ENCODE measurements around the gene HCN3.
"Not testable (repeated sequence)": the region's sequence is repeated elsewhere in the genome, so short reads cannot be mapped to it uniquely, and the experiment has no call there.

The HCN3 gene

DNA sequence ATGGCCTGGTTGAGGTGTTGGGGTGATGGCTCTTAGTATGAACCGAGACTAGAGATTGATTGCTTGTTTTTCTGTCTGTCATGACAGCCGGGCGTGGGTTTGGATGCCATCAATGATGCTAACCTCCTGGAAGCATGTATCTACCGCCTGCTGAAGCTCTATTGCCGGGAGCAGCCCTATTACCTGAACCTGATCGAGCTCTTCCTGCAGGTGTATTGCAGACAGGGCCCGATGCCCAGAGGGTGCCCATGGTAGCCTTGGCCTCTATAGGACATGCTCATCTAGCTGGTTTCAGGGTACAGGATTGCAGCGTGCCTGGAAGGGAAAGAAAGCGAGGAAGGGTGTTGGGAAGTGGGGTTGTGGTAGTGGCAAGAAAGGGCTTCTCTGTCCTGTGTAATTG lies 40.8 kb downstream of the HCN3 start:
- no peak for DNase-seq

DNA sequence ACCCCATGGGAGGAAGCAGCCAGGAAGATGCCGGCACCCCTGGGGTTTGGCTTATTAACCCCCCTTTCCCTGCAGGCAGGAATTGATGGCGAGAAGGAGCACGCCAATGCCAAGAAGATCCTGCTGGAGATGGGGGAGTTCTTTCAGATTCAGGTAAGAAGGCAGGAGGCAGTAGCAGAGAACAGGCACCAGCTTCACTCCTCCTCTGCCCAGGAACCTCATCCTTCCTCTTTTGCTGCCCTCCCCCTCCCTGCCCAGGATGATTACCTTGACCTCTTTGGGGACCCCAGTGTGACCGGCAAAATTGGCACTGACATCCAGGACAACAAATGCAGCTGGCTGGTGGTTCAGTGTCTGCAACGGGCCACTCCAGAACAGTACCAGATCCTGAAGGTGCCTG lies 42.3 kb downstream of the HCN3 start:
- no peak for DNase-seq

DNA sequence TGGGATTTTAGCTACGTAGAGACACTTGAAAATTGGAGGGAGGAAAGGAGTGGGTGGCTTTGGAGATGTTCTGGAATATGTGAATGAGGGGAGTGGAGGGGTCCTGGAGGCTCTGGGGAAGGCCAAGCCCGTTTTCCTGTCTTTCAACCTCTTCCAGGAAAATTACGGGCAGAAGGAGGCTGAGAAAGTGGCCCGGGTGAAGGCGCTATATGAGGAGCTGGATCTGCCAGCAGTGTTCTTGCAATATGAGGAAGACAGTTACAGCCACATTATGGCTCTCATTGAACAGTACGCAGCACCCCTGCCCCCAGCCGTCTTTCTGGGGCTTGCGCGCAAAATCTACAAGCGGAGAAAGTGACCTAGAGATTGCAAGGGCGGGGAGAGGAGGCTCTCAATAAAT lies 43.0 kb downstream of the HCN3 start:
- no peak for DNase-seq

DNA sequence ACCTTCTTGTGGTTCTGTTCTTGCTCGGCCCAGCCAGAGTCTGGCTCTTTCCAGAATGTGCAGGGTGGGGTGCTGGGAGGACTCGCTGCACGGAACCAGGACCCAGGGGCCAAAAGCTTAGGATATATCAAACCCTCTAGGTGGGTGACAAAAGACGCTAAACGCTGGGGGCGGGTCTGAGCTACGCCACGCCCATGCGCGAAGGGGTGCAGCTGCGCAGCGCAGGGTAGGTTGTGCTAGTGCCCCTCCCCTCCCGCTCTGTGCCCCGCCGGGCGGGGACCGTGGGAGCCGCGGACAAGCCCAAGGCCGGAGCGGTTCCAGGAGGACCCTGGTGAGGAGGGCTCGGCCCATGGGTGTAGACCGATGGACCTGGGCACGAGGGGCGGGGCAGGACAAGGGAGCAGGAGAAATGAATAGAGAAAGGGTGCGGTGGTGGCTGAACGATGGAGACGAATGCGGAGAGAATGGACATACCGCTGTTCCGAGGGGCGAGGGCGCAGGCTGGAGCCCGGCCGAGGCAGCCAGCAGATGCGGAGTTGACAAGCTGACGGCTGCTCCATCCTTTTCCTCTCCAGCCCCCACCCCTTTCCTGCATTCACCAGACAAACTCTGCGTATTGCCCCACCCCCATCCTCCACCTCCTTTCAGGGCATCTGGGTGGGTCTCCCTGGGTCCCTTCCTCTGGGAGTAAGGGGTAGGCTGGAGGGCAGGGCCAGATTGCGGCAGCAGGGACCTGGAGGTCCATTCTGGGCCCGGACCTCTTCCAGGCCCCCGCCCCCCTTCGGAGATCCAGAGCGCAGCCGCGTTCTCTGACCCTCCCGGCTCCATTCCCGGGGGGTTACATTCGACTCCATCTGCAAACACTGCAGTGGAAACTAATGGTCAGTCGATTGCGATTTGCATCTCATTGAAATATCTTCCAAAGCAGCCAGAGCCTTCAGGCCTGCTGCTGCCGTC lies 43.7 kb downstream of the HCN3 start, which contains the start of gene RUSC1:
Gene RUSC1, plus strand, starts transcription at position 234 of the 957 bp plus-strand sequence. CDS start 880 bp downstream, outside the sequence.
- DNase-seq: peak; percentile 85

DNA sequence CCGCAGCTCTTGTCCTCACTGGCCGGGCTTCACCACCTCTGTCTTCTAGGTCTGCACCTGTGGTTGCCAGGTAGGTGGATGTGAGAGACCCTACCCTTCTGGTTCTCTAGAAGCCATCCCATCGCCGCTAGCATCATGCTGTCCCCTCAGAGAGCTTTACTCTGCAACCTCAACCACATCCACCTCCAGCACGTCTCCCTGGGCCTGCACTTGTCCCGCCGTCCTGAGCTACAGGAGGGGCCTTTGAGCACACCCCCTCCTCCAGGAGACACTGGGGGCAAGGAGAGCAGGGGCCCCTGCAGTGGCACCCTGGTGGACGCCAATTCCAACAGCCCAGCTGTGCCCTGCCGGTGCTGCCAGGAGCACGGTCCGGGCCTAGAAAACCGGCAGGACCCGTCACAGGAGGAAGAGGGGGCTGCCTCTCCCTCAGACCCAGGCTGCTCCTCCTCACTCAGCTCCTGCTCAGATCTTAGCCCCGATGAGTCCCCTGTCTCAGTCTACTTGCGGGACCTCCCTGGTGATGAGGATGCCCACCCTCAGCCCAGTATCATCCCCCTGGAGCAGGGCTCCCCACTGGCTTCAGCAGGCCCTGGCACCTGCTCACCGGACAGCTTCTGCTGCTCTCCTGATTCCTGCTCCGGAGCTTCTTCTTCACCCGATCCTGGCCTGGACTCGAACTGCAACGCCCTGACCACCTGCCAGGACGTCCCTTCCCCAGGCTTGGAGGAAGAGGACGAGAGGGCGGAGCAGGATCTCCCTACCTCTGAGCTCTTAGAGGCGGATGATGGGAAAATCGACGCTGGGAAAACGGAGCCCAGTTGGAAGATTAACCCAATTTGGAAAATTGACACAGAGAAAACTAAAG lies 44.6 kb downstream of the HCN3 start:
- DNase-seq: peak; percentile 49

DNA sequence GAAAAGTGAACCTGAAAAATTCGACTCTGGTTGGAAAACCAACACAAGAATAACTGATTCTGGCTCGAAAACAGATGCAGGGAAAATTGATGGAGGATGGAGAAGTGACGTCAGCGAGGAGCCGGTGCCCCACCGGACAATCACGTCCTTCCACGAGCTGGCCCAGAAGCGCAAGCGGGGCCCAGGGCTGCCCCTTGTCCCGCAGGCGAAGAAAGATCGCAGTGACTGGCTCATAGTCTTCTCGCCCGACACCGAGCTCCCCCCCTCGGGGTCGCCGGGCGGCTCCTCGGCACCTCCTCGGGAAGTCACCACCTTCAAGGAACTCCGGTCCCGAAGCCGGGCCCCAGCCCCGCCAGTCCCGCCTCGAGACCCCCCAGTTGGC lies 45.3 kb downstream of the HCN3 start:
- no peak for DNase-seq

DNA sequence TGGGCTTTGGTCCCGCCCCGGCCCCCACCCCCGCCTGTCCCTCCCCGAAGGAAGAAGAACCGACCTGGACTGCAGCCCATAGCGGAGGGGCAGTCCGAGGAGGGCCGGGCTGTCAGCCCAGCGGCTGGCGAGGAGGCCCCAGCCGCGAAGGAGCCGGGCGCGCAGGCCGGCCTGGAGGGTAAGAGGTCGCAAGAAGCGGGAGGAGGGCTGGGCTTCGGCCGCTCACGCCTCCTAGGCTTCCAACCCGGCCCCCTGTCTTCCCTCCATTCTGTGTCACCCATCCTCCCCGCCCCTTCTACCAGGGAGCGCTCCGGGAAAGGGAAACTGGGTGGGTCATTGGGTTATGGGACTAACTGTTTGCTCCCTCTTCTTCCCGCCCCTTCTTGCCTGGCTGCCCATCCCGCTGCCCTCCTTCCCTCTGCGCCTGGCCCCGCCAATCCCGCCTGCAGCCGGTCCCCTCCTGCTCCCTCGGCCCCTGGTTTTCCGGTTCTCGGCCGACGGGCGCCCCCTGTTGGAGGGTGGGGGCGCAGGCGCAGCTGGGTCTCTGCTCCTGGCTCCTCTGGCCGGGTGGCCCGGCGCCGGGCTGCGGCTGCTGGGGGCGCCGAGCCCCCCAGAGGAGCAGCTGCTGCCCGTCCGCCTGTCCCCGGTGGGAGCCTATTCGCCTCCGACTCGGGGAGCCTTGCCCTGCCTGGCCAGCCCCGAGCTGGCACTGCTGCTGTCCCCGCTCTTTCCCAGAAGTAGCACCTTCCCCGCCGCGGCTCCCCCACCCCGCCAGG lies 45.9 kb downstream of the HCN3 start:
- DNase-seq: peak; percentile 93

DNA sequence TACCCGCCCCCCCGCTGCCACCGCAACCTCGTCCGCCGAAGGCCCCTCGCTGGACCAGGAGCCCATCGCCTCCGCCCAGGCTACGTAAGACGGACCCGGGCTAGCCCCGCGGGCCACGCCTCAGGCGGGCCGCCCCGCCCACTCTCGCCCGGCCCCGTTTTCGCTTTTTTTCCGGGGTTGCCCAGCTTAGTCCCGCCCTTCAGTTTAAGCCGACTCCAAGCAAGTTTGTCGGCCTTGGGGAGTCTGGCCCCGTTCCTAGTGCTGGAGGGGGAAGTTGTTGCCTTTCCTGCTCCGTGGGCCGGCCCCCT lies 46.4 kb downstream of the HCN3 start:
- DNase-seq: peak; percentile 50

DNA sequence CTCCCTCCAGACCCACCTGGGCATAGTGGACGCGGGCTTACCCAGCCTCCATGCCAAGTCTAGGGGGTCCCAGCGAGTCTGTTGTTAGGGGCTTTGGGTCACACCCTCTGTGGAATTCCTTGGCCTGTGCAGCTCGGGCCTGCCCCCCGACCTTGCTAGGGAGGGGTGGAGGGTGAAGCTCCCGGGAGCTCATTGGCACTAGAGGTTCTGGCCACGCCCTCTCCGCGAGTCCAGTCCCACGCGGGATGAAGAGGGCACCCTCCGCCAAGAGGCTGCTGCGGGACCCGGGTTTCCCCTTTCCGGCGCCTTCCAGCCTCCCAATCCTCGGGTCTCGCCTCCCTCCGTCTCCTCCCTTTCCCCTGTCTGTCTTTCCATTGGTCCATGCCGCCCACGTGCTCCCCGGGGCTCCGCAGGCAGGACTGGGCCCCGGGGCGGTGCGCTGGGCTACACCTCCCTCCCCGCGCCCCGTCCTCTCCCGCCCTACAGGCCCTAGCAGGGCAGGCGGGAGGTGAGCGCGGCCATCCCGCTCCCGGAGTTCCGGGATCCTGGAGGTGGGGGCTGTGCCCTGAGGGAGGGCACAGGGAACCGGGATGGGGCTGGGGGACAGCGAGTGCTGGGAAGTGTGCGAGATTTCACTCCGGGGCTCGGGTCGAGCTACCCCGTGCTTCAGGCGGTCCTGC lies 46.9 kb downstream of the HCN3 start:
- peak; percentile 99 for DNase-seq

DNA sequence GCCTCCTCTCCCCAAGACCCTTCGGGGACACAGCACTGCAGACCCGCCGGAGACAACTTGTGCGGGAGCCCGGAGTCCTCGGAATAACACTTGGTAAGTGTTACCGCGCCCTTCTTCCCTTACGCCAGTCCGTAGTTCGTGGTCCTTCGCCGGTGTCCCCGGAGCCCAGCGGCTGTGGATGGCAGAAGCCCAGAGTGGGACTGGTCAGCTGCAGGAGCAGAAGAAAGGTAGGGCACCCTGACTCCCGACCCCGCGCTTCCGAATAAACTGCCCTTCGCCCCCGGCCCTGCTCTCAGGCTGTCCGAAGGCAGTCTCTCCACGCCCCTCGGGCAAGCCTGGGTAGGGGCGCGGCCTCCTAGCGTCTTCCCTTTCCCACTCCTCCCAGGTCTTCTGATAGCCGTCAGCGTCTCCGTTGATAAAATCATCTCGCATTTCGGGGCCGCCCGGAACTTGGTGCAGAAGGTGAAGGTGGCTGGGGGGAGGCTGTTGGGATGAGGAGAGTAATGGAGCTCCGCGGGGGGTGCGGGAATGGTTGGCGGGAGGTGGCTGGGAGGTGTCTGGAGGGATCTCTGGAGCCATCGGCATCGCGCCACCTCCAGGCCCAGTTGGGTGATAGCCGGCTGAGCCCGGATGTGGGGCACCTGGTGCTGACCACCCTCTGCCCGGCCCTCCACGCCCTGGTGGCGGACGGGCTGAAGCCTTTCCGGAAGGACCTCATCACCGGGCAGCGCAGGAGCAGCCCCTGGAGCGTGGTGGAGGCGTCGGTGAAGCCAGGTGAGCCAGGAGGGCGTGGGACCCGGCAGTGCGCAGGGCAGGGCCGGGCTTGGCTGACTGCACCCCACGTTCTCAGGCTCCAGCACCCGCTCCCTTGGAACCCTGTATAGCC lies 47.7 kb downstream of the HCN3 start:
- peak; percentile 70 for DNase-seq

DNA sequence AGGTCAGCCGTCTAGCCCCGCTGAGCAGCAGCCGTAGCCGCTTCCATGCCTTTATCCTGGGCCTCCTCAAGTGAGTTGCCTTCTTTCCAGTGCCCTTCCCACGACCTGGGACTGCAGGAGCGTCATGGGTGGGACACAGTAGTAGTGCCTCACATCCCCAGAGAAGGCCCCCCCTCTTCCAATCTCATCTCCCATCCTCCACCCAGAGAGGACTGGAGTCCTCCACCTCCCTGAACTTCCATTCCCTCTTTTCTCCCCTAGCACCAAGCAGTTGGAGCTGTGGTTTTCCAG lies 48.3 kb downstream of the HCN3 start:
- no peak for DNase-seq

DNA sequence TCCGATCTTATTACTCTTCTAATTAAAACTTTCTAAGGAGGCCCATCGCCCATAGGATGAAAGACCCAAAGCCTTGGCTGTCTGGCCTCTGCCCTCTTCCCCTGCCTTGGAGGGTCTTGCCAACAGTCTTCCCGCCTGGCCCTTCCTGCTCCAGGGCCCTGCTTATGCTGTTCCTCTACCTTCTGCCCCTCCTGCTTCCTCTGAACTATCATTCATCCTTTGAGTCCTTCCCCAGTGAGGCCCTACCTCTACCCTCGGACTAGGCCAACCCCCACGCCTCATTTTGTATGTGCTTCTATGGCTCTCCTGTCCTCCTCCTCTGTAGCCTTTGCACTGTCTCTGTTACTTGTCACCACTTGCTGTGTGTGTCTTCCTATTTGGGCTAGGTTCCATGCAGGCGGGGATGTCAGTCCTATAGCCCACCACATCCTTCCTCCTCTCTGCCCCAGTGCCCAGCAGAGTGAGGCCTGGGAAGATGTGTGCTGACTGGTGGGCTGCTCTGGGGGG lies 48.8 kb downstream of the HCN3 start:
- DNase-seq: no peak

DNA sequence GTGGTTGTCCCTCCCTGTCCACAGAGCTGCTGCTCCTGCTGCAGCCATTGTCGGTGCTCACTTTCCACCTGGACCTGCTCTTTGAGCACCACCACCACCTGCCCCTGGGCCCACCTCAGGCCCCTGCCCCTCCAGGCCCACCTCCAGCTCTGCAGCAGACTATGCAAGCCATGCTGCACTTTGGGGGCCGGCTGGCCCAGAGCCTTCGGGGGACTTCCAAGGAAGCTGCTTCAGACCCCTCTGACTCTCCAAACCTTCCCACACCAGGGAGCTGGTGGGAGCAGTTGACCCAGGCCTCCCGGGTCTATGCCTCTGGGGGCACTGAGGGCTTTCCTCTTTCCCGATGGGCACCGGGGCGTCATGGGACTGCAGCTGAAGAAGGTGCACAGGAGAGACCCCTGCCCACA lies 49.4 kb downstream of the HCN3 start:
- no peak for DNase-seq

DNA sequence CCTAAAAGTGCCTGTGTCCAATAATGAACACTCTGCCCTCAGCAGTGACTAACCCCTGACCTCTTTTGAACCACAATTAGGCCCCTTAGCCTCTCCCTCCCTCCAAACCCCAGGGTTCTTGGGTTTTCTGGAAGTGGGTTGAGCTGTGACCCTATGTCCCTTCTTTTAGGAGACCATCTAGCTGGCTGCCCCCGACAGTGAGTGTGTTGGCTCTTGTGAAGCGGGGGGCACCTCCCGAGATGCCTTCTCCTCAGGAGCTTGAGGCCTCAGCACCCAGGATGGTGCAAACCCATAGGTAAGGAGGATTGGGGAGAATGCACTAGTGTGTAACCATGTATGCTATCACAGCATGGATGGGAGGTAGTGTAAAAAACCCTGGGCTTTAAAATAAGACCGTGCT lies 50.7 kb downstream of the HCN3 start:
- DNase-seq: no peak

DNA sequence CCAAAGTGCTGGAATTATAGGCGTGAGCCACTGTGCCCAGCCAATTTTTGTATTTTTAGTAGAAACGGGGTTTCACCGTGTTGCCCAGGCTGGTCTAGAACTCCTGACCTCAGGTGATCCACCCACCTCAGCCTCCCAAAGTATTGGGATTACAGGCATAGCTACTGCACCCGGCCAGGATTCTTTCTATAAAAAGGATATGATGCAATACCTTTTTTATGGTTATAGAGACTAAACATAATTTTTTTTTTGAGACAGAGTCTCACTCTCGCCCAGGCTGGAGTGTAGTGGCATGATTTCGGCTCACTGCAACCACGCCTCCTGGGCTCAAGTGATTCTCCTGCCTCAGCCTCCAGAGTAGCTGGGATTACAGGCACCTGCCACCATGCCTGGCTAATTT lies 51.6 kb downstream of the HCN3 start:
- DNase-seq: not testable (repeated sequence)

DNA sequence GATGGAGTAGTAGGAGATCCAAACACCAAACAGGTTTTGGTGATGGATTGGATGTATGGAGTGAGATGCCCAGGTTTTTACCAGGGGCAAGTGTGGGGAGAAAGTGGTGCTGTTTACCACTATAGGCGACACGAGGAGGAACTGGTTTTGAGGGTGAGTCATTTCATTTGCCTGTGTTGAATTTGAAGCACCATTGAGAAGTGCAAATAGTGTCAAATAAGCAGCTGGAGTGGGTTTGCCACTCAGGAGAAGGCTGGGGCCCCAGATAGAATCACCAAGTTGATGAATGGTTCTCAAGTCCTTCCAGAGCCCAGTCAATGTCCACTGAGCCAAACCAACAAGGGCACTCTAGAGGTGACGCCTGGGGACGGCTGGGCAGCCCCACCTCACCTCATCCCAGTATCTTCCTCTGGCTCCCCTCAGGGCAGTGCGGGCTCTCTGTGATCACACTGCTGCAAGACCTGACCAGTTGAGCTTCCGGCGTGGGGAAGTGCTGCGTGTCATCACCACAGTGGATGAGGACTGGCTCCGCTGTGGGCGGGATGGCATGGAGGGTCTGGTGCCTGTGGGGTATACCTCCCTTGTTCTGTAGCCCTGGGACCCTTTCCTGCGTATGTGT lies 52.8 kb downstream of the HCN3 start:
- no peak for DNase-seq

DNA sequence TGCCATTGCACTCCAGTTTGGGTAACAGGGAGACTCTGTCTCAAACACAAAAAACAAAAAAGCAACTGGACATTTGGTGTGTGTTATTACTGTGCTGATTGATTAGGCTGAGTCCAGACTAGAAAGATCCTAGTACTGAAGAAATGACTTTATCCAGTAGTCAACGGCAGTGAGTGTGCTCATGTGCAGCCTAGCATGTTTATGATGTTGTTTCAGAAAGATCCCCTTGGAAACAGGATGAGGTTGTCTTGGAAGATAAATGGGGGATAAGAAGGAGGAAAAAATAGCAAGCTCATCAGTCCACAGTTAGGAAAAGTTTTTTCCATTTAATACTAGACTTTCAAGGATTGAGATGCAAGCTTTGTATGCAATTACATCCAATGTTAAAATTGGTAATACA lies 57.7 kb downstream of the HCN3 start:
- no peak for DNase-seq
